K562 (cell line): ENCODE results near the gene RCE1. TPM values are rescaled to one million over a fixed set of nuclear protein-coding genes. Genes with fewer than 3 reads are reported as not detected.

Experiments used
- ATAC-seq: fragments of 200-7000 bp; cut with Tn5 transposase; 3 replicates; pipeline ENCODE4 v1.9.1; 2020; ENCODE audit warnings: moderate library complexity
- BruUV-seq: library from RNA; stranded (reverse); fragments of 400-500 nt; replicated peaks from 2 replicates; lab custom pipeline; 2021; lab: Mats Ljungman, UMichigan
- CTCF ChIA-PET: fragments of 300-600 bp; formaldehyde crosslinking; extraction: SDS; loops from one replicate; lab custom pipeline; 2021; ENCODE audit warnings: low intra/inter-chr PET ratio; lab: Yijun Ruan, JAX
- POLR2A ChIA-PET: fragments of 300-600, 350-650 bp; sonication (Branson Sonifier 250); formaldehyde crosslinking; extraction: SDS; loops from one replicate; lab custom pipeline; 2021; ENCODE audit warnings: antibody characterized with exemption, inconsistent platforms; lab: Yijun Ruan, JAX
- DNase-seq, 4 experiments: peaks; one replicate each; pipeline versions ENCODE4 v3.0.0 to v3.0.0-alpha.2; 2011 to 2018; ENCODE audit warnings: low spot score in 3 of 4, mixed read lengths in 3 of 4; ENCODE audit errors: extremely low read depth in 1 of 4
- FAIRE-seq: peaks from 2 replicates; lab custom pipeline; 2011; peaks lifted over from hg19 to GRCh38; lab: Jason Lieb, UNC
- H2AFZ ChIP-seq: 2 replicates; pipeline ENCODE4 v1.6.0; 2011; ENCODE audit warnings: low read depth, low read length, control low read depth, inconsistent platforms
- H3K27ac ChIP-seq: fragments of 200-600 bp; 3 replicates; pipeline ENCODE4 v1.8.0; 2011; ENCODE audit warnings: low read depth, mild to moderate bottlenecking, control low read depth, inconsistent platforms, low read length, moderate library complexity, mixed read lengths; ENCODE audit errors: extremely low read depth
- H3K27me3 ChIP-seq, 2 experiments: fragments of 300-600 bp in 1 of 2; 2 replicates in 1 of 2; 3 replicates in 1 of 2; pipeline versions ENCODE4 v1.6.0 to v1.8.0; 2011; ENCODE audit warnings: inconsistent platforms in 2 of 2, low read length in 2 of 2, mild to moderate bottlenecking in 1 of 2, mixed read lengths in 1 of 2, moderate library complexity in 1 of 2; ENCODE audit not compliant: control insufficient read depth in 2 of 2, insufficient read depth in 2 of 2
- H3K36me3 ChIP-seq: fragments of 300-600 bp; 3 replicates; pipeline ENCODE4 v1.8.0; 2011; ENCODE audit warnings: mild to moderate bottlenecking, low read length, inconsistent platforms; ENCODE audit not compliant: control insufficient read depth, insufficient read depth
- H3K4me1 ChIP-seq, 2 experiments: fragments of 200-600 bp in 1 of 2; replicated peaks in 1 of 2; 2 replicates in 1 of 2; 3 replicates in 1 of 2; pipeline versions ENCODE4 v1.5.1 to v1.8.0; 2011; ENCODE audit warnings: inconsistent platforms in 2 of 2, low read length in 2 of 2, mild to moderate bottlenecking in 1 of 2, mixed read lengths in 1 of 2, moderate library complexity in 1 of 2; ENCODE audit not compliant: control insufficient read depth in 2 of 2, insufficient read depth in 2 of 2
- H3K4me2 ChIP-seq: 2 replicates; pipeline ENCODE4 v1.6.1; 2011; ENCODE audit warnings: low read length, control low read depth, inconsistent platforms, mixed read lengths; ENCODE audit not compliant: insufficient read depth
- H3K4me3 ChIP-seq: fragments of 200-600 bp; sonication (generic), shearing (Covaris generic); 2 replicates; pipeline ENCODE4 v1.5.1; 2016; ENCODE audit warnings: control low read depth, inconsistent platforms
- H3K79me2 ChIP-seq: fragments of 200-600 bp; 3 replicates; pipeline ENCODE4 v1.8.0; 2011; ENCODE audit warnings: low read length, inconsistent platforms; ENCODE audit not compliant: control insufficient read depth, insufficient read depth
- H3K9ac ChIP-seq, 2 experiments: 2 replicates each; pipeline versions ENCODE4 v1.6.0 to v1.6.1; 2011; ENCODE audit warnings: low read depth in 2 of 2, low read length in 2 of 2, control low read depth in 1 of 2, inconsistent platforms in 1 of 2, mild to moderate bottlenecking in 1 of 2, mixed read lengths in 1 of 2; ENCODE audit not compliant: insufficient read depth in 1 of 2
- H3K9me1 ChIP-seq: one replicate; pipeline ENCODE4 v1.6.0; 2011; ENCODE audit warnings: inconsistent platforms, mild to moderate bottlenecking, low read length, moderate library complexity; ENCODE audit not compliant: control insufficient read depth, insufficient read depth
- H3K9me3 ChIP-seq: replicated peaks from 2 replicates; pipeline ENCODE4 v1.5.1; 2011; ENCODE audit warnings: low read depth, low read length, inconsistent platforms; ENCODE audit not compliant: control insufficient read depth, insufficient read depth
- H4K20me1 ChIP-seq: replicated peaks from 2 replicates; pipeline ENCODE4 v1.6.1; 2011; ENCODE audit warnings: low read length, inconsistent platforms, mixed read lengths; ENCODE audit not compliant: control insufficient read depth, insufficient read depth
- CBX5 ChIP-seq: IDR thresholded peaks from 2 replicates; pipeline ENCODE4 v1.6.1; 2014; ENCODE audit warnings: low read depth, borderline replicate concordance
- EP300 ChIP-seq: IDR thresholded peaks from 2 replicates; pipeline ENCODE4 v1.6.1; 2012; ENCODE audit warnings: low read length, improper control_type of control experiment
- HNRNPL ChIP-seq: fragments of 200-400 bp; formaldehyde crosslinking; IDR thresholded peaks from 2 replicates; pipeline ENCODE4 v1.6.1; 2017; ENCODE audit warnings: low read depth, mild to moderate bottlenecking, low read length
- MCM3 ChIP-seq: fragments of 450-650 bp; IDR thresholded peaks from 2 replicates; pipeline ENCODE4 v1.6.1; 2016
- MYNN ChIP-seq, 2 experiments: sonication (generic); formaldehyde crosslinking in 1 of 2; IDR thresholded peaks; 2 replicates each; pipeline versions ENCODE4 v1.5.0 to v1.6.1; 2016 to 2020; ENCODE audit warnings: antibody characterized with exemption in 1 of 2, missing genetic modification reagents in 1 of 2
- POLR2G ChIP-seq: fragments of 200-400 bp; formaldehyde crosslinking; IDR thresholded peaks from 2 replicates; pipeline ENCODE4 v1.6.1; 2017; ENCODE audit warnings: low read depth, mild to moderate bottlenecking, antibody characterized with exemption, low read length, moderate library complexity
- WGBS: fragments of 100-300 bp; shearing (Covaris generic); methylation state at CpG from one replicate; pipeline ENCODE4 v1.1.6; 2016; ENCODE audit warnings: low coverage, mixed read lengths; ENCODE audit not compliant: insufficient coverage; ENCODE audit errors: missing lambda C conversion rate; 5-methylcytosine and 5-hydroxymethylcytosine counted together
- in situ Hi-C: fragments of 300-500 bp; cut with MboI; formaldehyde crosslinking; loops from 4 replicates; pipeline ENCODE4 v1.15.0; 2018; ENCODE audit warnings: inconsistent platforms, mixed read lengths
- intact Hi-C: fragments of 100-400 bp; cut with micrococcal nuclease; formaldehyde crosslinking; loops from 2 replicates; pipeline ENCODE4 v1.14.2; 2022
- polyA plus RNA-seq, 8 experiments: library from polyadenylated mRNA; depleted of rRNA in 4 of 8; stranded (reverse) in 5 of 8; unstranded in 3 of 8; fragments of >200 nt; fragmentation: Nextera tagmentation in 2 of 8; fragmentation: Illumina TruSeq in 1 of 8; extraction: Ambion mirVana in 2 of 8; extraction: Trizol in 1 of 8; gene quantifications; 2 replicates each; pipeline versions ENCODE4 v1.2.1 to v1.2.3, GENCODE V29; 2011 to 2014; ENCODE audit warnings: inconsistent platforms in 1 of 8, missing spikeins in 1 of 8
- total RNA-seq, 7 experiments: library from RNA; depleted of rRNA in 6 of 7; stranded (reverse); fragments of >200 nt in 6 of 7; fragmentation: Illumina TruSeq in 2 of 7; extraction: Trizol in 2 of 7; gene quantifications; 2 replicates each; pipeline versions ENCODE4 v1.2.1 to v1.2.3, GENCODE V29; 2011 to 2021; ENCODE audit warnings: low replicate concordance in 1 of 7

The RCE1 gene
- total and polyA plus RNA-seq, 9 of the 15 experiments (the other 6 are each of a cell fraction or from before 2014, with no cell fraction given), result 0.75 to 41.5 (median 15.1) TPM

GRCh38 chr11:66850588-66851238 lies 7.5 kb downstream of the RCE1 start:
- FAIRE-seq, result no peak
- ATAC-seq, result no peak
- Histone ChIP-seq H3K79me2 (peaks cover 4% of the 10 kb centered on the region; the same call in 2 of the 3 replicates), H3K27me3 (no peaks in the 10 kb centered on the region), H3K4me2 (no peak overlapping the region), H3K9me3 (no peaks in the 10 kb centered on the region), H3K9me1 (no peaks in the 10 kb centered on the region), H4K20me1 (no peaks in the 10 kb centered on the region), H3K4me3 (no peak overlapping the region), H3K36me3 (peaks cover 42% of the 10 kb centered on the region; the same call in 2 of the 3 replicates), H3K4me1 (peaks cover 9 to 59% of the 10 kb centered on the region in 2 experiments; a peak in 4 of 5 replicates), H3K27ac (no peak overlapping the region)
- no peak for DNase-seq
- POLR2A ChIA-PET, result interaction anchor here (1.1 kb wide), 1 partner anchor 9 kb away, joined by 3 read pairs; no protein-coding TSS in a partner anchor
- BruUV-seq, result no TSS peak
- 92% methylated on average over 22 of the region's 23 CpGs for WGBS
- TF ChIP-seq MCM3, result no peak
- TF ChIP-seq MYNN (IDR thresholded peaks at IDR 0.05), result no peak
- no peak for TF ChIP-seq MYNN (CRISPR knock-in tag; IDR thresholded peaks at IDR 0.05)
- no peak for TF ChIP-seq HNRNPL
- peak; percentile 43; the same call in 1 of the 2 replicates for TF ChIP-seq POLR2G
- no peak for TF ChIP-seq EP300
- TF ChIP-seq CBX5, result no peak
- TF ChIP-seq, all 486 proteins: peak for 1
- intact Hi-C loops (no loop called here), in situ Hi-C loops (loop anchor here (5.0 kb wide), 1 partner anchor 127 kb away; the partner anchor contains the start of gene C11orf86)
- CTCF ChIA-PET, result no interaction called here
- Histone ChIP-seq H2AFZ (no peak overlapping the region), H3K9ac (no peak overlapping the region; a peak in 2 of 4 replicates)
